Measurements from ENCODE around the gene GADD45B.

GADD45B gene

DNA sequence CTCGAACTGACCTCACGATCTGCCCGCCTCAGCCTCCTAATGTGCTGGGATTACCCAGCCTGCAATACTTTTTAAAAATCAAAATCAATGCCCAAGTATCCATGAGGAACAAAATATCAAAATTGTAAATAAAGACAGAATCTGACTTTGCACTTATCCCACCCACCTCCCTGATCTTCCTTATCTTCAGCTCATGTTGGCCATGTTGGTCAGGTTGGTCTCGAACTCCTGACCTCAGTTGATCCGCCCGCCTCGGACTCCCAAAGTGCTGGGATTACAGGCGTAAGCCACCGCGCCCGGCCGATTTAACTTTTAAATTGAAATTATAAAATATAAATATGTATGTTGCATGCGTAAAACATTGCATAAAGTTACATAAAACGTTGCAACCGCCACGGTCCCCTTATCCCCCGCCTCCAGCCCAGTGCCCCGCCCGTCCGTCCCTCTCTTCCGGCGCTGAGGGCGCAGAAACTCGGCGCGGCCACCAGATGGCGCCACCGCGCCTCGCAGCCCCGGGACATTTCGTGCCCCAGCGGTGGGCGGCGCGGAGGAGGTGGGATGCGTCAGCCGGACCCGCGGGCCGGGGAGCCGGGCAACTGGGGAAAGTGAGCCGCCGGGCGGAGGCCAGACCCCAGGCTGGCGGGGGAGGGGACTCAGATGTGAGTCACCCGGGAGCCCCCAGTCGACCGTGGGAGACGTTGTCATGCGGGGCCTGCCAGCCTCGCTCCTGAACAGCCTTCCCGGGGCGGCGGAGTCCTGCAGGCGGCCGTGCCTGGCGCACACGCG is 1.5 kb upstream of the GADD45B start:
- no peaks in the 10 kb centered on the region for H3K36me3 ChIP-seq (ENCODE audit: insufficient read depth, low read length)
- H3K27ac ChIP-seq, result no peak overlapping the region
- H3K4me3 ChIP-seq, result peak overlapping the region; percentile 96
- TF ChIP-seq EZH2 (IDR thresholded peaks at IDR 0.05), result no peak
- no peak for TF ChIP-seq POLR2AphosphoS5 (IDR thresholded peaks at IDR 0.05; ENCODE audit: borderline replicate concordance, low read depth, low read length)
- no peak for TF ChIP-seq FOXP2 (optimal IDR thresholded peaks at IDR 0.05; ENCODE audit: control extremely low read depth, extremely low read length, insufficient read depth)
- H3K9ac ChIP-seq (ENCODE audit: insufficient read length), result no peak overlapping the region
- no peak for DNase-seq (ENCODE audit: low read depth, low spot score)
- no peaks in the 10 kb centered on the region for H3K9me3 ChIP-seq (ENCODE audit: low read depth, low read length)

DNA sequence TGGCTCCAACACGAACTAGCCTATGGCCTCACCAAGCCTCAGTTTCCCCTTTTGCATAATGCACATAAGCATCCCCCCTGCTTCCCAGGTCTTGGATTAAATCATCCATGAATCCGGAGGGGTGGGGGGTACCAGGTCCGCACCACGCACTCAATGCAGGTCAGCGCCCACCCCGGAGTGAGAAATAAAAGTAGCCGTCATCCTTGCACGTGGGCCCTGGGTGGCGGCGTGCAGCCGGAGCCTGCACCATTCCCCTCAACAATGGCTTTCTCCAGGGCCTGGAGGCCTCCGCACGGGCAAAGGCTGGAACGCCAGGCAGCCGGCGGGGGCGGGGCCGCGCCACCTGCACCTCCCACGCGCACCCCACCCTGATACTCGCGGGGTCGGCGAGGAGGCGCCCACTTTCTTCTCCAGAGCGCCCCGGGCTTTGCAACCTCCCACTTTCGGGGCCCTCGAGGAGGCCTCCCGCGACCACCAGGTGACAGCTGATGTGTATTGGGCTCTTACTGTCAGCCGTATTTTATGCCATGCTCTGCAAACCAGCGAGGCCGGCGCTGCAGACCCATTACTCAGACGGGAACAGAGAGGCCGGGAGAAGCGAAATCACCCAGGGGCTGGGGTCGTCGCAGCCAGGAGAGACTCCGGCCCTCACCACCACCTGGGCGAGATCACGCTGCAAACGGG is 767 bp upstream of the GADD45B start:
- no peak for TF ChIP-seq FOXP2 (optimal IDR thresholded peaks at IDR 0.05; ENCODE audit: control extremely low read depth, extremely low read length, insufficient read depth)
- no peak for TF ChIP-seq EZH2 (IDR thresholded peaks at IDR 0.05)
- no peak for TF ChIP-seq POLR2AphosphoS5 (IDR thresholded peaks at IDR 0.05; ENCODE audit: borderline replicate concordance, low read depth, low read length)
- H3K9ac ChIP-seq (ENCODE audit: insufficient read length), result no peak overlapping the region
- H3K9me3 ChIP-seq (ENCODE audit: low read depth, low read length), result no peaks in the 10 kb centered on the region
- peak overlapping the region; percentile 96 for H3K4me3 ChIP-seq
- H3K36me3 ChIP-seq (ENCODE audit: insufficient read depth, low read length), result no peaks in the 10 kb centered on the region
- no peak overlapping the region for H3K27ac ChIP-seq
- DNase-seq (ENCODE audit: low read depth, low spot score), result no peak

DNA sequence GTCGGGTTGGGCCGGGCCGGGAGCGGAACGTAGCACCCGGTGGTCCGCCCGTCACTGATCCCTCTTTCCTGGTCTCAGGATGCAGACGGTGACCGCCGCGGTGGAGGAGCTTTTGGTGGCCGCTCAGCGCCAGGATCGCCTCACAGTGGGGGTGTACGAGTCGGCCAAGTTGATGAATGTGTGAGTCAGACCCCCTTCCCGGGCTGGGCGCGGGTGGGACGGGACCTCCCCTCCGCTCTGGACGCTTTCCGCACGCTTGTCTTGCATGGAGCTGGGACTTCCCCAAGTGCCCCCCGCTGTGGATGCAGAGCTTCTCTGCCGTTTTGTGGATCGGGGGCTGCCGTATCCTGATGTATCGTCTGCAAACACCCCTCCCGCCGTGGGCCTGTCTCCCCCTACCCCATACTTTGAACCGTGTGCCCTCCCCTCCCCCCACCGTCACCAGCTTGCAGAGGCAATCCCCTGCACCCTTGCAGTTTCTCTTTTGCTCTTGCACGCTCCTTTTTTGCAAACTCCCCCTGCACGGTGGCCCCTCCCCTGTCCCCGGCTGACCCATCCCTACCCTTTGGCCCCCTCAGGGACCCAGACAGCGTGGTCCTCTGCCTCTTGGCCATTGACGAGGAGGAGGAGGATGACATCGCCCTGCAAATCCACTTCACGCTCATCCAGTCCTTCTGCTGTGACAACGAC is 669 bp downstream of the GADD45B start:
- Histone ChIP-seq H3K9ac (ENCODE audit: insufficient read length) (peak overlapping the region; percentile 70), H3K4me3 (peak overlapping the region; percentile 96), H3K27ac (no peak overlapping the region), H3K9me3 (ENCODE audit: low read depth, low read length) (no peaks in the 10 kb centered on the region), H3K36me3 (ENCODE audit: insufficient read depth, low read length) (no peaks in the 10 kb centered on the region)
- TF ChIP-seq EZH2 (IDR thresholded peaks at IDR 0.05), result no peak
- no peak for TF ChIP-seq POLR2AphosphoS5 (IDR thresholded peaks at IDR 0.05; ENCODE audit: borderline replicate concordance, low read depth, low read length)
- no peak for TF ChIP-seq FOXP2 (optimal IDR thresholded peaks at IDR 0.05; ENCODE audit: control extremely low read depth, extremely low read length, insufficient read depth)
- DNase-seq (ENCODE audit: low read depth, low spot score), result no peak

DNA sequence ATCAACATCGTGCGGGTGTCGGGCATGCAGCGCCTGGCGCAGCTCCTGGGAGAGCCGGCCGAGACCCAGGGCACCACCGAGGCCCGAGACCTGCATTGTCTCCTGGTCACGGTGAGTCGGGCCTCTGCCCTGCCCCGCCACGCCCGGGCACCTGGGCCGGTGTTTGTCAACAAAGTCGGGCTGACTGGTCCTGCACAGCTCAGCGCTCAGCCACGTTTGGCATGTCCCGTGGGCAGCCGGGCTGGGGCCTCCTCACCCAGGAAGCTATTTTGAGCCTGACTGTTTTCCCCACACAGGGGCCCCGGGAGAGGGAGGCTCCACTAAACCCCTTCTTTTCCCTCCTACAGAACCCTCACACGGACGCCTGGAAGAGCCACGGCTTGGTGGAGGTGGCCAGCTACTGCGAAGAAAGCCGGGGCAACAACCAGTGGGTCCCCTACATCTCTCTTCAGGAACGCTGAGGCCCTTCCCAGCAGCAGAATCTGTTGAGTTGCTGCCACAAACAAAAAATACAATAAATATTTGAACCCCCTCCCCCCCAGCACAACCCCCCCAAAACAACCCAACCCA is 1.3 kb downstream of the GADD45B start:
- TF ChIP-seq FOXP2 (optimal IDR thresholded peaks at IDR 0.05; ENCODE audit: control extremely low read depth, extremely low read length, insufficient read depth), result no peak
- no peak for TF ChIP-seq POLR2AphosphoS5 (IDR thresholded peaks at IDR 0.05; ENCODE audit: borderline replicate concordance, low read depth, low read length)
- no peak for TF ChIP-seq EZH2 (IDR thresholded peaks at IDR 0.05)
- Histone ChIP-seq H3K36me3 (ENCODE audit: insufficient read depth, low read length) (no peaks in the 10 kb centered on the region), H3K4me3 (peak overlapping the region; percentile 96), H3K9ac (ENCODE audit: insufficient read length) (no peak overlapping the region), H3K9me3 (ENCODE audit: low read depth, low read length) (no peaks in the 10 kb centered on the region), H3K27ac (no peak overlapping the region)
- no peak for DNase-seq (ENCODE audit: low read depth, low spot score)

DNA sequence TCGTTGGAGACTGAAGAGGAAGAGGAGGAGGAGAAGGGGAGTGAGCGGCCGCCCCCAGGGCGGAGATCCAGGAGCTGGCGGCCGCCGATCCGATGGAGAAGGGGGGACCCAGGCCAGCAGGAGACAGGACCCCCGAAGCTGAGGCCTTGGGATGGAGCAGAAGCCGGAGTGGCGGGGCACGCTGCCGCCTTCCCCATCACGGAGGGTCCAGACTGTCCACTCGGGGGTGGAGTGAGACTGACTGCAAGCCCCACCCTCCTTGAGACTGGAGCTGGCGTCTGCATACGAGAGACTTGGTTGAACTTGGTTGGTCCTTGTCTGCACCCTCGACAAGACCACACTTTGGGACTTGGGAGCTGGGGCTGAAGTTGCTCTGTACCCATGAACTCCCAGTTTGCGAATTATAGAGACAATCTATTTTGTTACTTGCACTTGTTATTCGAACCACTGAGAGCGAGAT is 1.8 kb downstream of the GADD45B start:
- no peak for TF ChIP-seq FOXP2 (optimal IDR thresholded peaks at IDR 0.05; ENCODE audit: control extremely low read depth, extremely low read length, insufficient read depth)
- TF ChIP-seq POLR2AphosphoS5 (IDR thresholded peaks at IDR 0.05; ENCODE audit: borderline replicate concordance, low read depth, low read length), result no peak
- TF ChIP-seq EZH2 (IDR thresholded peaks at IDR 0.05), result no peak
- Histone ChIP-seq H3K36me3 (ENCODE audit: insufficient read depth, low read length) (no peaks in the 10 kb centered on the region), H3K27ac (peak overlapping the region; percentile 68), H3K9ac (ENCODE audit: insufficient read length) (no peak overlapping the region), H3K4me3 (peak overlapping the region; percentile 96), H3K9me3 (ENCODE audit: low read depth, low read length) (no peaks in the 10 kb centered on the region)
- no peak for DNase-seq (ENCODE audit: low read depth, low spot score)

DNA sequence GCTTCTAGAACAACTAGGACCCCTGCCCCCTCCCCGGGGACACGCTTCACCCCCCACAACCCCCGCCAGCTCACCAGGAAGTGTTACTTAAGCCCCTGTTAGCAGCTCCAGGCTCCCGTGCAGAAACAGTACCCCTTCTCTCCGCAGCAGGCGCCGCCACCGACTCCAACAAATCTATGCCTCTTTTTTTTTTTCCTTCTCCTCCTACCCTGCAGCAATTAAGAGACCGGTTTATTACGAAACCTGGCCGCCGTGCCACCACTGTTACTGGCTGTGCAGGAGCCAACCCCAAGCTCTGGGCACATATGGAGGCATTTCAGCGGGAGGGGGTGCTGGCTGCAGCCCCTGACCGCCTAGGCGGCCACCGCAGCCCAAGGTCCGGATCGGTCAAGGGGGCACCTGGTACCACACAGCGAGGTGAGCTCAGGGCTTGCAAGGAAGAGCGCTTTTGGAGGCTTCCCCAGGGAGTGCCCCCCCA is 2.4 kb downstream of the GADD45B start:
- TF ChIP-seq POLR2AphosphoS5 (IDR thresholded peaks at IDR 0.05; ENCODE audit: borderline replicate concordance, low read depth, low read length) (no peak), FOXP2 (optimal IDR thresholded peaks at IDR 0.05; ENCODE audit: control extremely low read depth, extremely low read length, insufficient read depth) (no peak)
- Histone ChIP-seq H3K9ac (ENCODE audit: insufficient read length) (no peak overlapping the region), H3K27ac (peak overlapping the region; percentile 68), H3K4me3 (peak overlapping the region; percentile 96), H3K9me3 (ENCODE audit: low read depth, low read length) (no peaks in the 10 kb centered on the region), H3K36me3 (ENCODE audit: insufficient read depth, low read length) (no peaks in the 10 kb centered on the region)
- DNase-seq (ENCODE audit: low read depth, low spot score), result peak; percentile 62

DNA sequence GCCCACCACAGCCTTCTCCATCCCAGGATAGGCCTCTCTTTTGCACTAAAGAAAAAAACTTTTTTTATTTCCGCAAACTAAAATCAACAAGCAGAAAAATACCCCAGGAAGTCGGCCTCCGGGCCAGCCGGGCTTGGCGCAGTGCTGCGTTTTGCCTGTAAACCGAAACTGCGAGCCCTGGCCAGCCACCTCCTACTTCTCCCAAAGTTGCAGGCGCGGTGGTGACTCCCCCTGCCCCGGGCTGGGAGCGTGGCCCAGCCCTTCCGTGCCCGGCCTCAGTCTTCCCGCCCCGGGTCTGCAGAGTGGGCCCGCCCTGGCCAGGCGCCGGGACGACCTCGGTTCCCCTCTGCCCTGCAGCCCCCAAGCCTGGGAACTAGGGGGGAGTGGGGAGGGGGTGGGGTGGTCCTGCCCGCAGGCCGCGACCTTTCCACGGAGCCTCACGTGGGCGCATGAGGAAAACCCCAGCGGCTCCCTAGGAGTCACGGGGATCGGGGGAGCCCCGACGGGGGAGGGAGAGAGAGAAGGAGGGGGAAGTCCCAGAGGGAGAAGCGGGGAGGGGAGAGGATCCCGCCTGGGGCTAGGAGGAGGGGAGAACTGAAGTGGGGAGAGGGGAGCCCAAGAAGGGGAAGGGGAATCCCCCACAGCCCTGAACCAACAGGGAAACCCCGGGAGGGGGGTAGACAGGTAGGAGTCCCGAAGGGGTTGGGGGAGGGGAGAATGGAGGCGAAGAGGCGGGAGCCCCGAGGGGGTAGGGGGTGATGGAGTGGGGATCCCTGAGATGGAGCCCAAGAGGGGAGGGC is 3.0 kb downstream of the GADD45B start:
- Histone ChIP-seq H3K4me3 (peak overlapping the region; percentile 96), H3K36me3 (ENCODE audit: insufficient read depth, low read length) (no peaks in the 10 kb centered on the region), H3K9me3 (ENCODE audit: low read depth, low read length) (no peaks in the 10 kb centered on the region), H3K9ac (ENCODE audit: insufficient read length) (no peak overlapping the region), H3K27ac (peak overlapping the region; percentile 40; the same call in 1 of the 2 replicates)
- DNase-seq (ENCODE audit: low read depth, low spot score), result no peak
- TF ChIP-seq POLR2AphosphoS5 (IDR thresholded peaks at IDR 0.05; ENCODE audit: borderline replicate concordance, low read depth, low read length), result no peak
- TF ChIP-seq FOXP2 (optimal IDR thresholded peaks at IDR 0.05; ENCODE audit: control extremely low read depth, extremely low read length, insufficient read depth), result no peak
- TF ChIP-seq EZH2 (IDR thresholded peaks at IDR 0.05), result no peak

Data from SK-N-MC (cell line).